Mononuclear cell (primary cell): ENCODE measurements around the gene C1orf116. TPM values are rescaled to one million over a fixed set of nuclear protein-coding genes. Genes with fewer than 3 reads are reported as not detected.

Source experiments
- H3K27me3 ChIP-seq: 2 replicates; pipeline ENCODE4 v1.6.0; 2011; ENCODE audit warnings: low read length, control low read depth; ENCODE audit not compliant: insufficient read depth
- H3K4me1 ChIP-seq: 2 replicates; pipeline ENCODE4 v1.5.1; 2011; ENCODE audit warnings: mild to moderate bottlenecking, low read length, control low read depth; ENCODE audit not compliant: insufficient read depth
- H3K4me3 ChIP-seq: 2 replicates; pipeline ENCODE4 v1.5.1; 2011; ENCODE audit warnings: mild to moderate bottlenecking, low read length, moderate library complexity
- H3K9me3 ChIP-seq: 2 replicates; pipeline ENCODE4 v1.5.1; 2011; ENCODE audit warnings: low read depth, mild to moderate bottlenecking, control low read depth, low read length
- total RNA-seq: library from RNA; depleted of rRNA; stranded (reverse); fragments of >200 nt; gene quantifications from one replicate; pipeline ENCODE4 v1.2.3, GENCODE V29; 2012

Gene C1orf116
- total RNA-seq, 1 donor = 0.63 TPM

DNA sequence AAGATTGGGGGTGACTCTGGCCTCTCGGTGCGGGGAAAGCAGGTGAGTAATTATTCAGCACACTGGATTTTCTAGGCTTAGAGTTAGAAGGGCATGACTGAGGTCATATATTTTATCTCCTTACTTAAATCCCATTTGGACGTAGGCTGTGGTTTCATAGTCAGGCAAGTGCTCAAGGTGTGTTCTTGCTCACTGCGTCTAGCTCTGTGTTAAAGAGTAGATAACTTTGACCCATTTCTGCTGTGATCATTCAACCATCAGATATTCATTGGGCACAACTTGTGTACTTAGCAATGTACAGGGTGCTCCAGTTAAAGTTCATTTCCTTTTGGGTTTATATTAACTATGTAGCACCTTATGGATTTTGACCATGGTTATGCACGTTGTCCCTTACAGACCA lies 35.1 kb upstream of the C1orf116 start:
- Histone ChIP-seq H3K27me3 (no peaks in the 10 kb centered on the region), H3K9me3 (no peaks in the 10 kb centered on the region), H3K4me3 (no peak overlapping the region), H3K4me1 (peaks cover 39% of the 10 kb centered on the region)

- Histone ChIP-seq H3K4me3 (no peak overlapping the region), H3K4me1 (peaks cover 36% of the 10 kb centered on the region), H3K27me3 (no peaks in the 10 kb centered on the region), H3K9me3 (no peaks in the 10 kb centered on the region)
Measured at GRCh38 chr1:207067185-207067584, 34.6 kb upstream of the C1orf116 start.

DNA sequence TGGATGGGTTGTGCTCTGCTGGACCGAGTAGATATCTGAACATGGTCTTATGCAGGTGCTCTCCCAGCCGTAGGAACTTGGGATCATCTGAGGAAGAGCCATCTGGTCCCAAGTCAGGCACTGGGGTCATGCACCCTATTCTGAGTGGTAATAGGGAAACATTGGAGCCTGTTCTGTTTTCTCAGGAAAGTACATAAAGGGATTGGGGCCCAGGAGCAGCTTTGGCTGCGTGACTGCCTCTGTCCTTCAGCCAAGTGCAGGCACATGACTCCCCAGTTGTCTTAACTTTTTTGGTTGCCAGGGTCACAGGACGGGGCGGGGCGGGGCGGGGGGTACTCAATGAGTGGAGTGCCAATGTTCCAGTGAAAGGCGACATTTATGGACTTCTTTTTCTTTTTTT lies 32.0 kb upstream of the C1orf116 start:
- Histone ChIP-seq H3K9me3 (no peaks in the 10 kb centered on the region), H3K4me3 (no peak overlapping the region), H3K4me1 (peaks cover 20% of the 10 kb centered on the region), H3K27me3 (no peaks in the 10 kb centered on the region)

GRCh38 chr1:207063014-207063413 lies 30.5 kb upstream of the C1orf116 start:
- Histone ChIP-seq H3K9me3 (no peaks in the 10 kb centered on the region), H3K4me1 (peaks cover 22% of the 10 kb centered on the region), H3K4me3 (no peak overlapping the region), H3K27me3 (no peaks in the 10 kb centered on the region)

DNA sequence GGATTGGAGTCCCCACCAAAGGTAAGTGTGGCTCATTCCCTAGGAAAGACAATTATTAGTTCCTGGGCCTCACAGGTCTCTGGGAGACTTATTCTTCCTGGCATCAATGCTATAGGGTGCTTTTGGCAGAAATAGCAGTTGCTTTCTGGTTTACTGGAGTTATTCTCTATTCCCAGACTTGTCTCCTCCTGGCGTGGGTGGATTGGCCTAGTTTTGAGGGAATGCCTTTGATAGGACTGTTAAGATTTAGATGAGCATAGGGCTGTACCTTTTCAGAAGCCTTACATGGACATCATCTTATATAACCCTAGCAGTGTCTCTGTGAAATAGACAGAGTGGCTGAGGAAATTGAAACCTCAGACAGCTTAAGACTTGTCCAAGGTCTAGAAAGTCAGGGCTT lies 29.5 kb upstream of the C1orf116 start:
- Histone ChIP-seq H3K27me3 (no peaks in the 10 kb centered on the region), H3K9me3 (no peaks in the 10 kb centered on the region), H3K4me1 (peaks cover 21% of the 10 kb centered on the region), H3K4me3 (no peak overlapping the region)

DNA sequence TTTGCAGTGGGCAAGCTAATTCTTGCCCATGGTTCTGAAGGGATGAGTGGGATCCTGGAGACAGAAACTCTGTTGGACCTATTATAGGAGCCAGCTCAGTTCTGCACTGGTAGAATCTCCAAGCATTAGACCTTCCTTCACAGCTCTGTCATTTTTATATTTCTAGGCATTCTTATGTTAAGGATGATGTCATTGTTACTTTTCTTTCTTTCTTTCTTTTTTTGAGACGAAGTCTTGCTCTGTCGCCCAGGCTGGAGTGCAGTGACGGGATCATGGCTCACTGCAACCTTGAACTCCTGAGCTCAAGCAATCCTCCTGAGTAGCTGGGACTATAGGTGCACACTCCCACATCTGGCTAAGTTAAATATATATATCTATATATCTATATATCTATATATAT lies 28.0 kb upstream of the C1orf116 start:
- H3K4me3 ChIP-seq = no peak overlapping the region
- H3K9me3 ChIP-seq = no peaks in the 10 kb centered on the region
- no peaks in the 10 kb centered on the region for H3K27me3 ChIP-seq
- H3K4me1 ChIP-seq = peaks cover 24% of the 10 kb centered on the region

- peaks cover 31% of the 10 kb centered on the region for H3K4me1 ChIP-seq
- H3K27me3 ChIP-seq = no peaks in the 10 kb centered on the region
- H3K4me3 ChIP-seq = no peak overlapping the region
- H3K9me3 ChIP-seq = no peaks in the 10 kb centered on the region
Measured at GRCh38 chr1:207059881-207060280, 27.3 kb upstream of the C1orf116 start.

DNA sequence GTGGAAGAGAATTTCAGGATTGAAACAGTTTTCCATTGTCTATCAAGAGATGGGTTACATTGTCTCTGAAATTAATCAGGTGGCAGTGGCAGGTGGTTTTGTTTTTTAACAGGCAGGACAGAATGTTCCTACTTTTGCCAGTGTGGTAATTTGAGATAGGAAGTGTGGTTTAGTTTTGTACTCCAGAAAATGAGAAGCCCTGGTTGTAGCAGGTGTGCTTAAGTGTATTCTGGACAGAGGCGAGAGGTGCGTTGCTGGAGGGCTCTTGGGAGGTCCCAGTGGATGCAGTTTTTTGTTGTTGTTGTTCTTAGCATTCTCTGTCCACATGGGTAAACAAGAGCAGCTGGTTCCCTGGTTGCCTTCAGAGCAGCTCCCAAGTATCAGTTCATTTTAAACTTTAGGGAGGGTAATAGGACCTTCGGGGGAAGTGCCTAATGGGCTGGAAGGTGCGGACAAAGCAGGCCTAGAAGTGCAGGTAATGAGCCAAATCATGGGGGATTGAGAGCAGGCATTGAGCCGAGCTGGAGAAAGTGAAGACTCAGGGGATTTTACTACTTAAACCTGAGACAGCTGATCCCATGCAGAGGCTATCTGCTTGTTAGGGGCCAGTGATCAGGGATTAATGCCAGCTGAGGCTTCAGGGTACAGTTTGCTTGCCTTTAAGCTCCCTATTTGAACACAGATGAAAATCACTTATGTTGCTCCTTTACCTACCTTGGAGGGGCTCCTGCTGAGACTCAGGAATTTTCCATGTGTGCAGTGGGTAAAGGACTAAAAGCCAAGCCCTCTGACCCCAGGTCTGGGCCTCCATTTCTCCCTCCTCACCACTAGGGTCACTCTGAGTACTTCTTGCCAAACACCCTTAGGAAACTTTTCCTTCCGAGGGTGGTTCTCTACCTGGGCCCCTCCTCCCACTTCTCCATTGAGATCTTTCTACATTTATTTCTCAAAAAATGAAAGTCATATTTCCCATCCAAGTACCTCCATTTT lies 26.6 kb upstream of the C1orf116 start:
- Histone ChIP-seq H3K9me3 (no peaks in the 10 kb centered on the region), H3K4me1 (peaks cover 38% of the 10 kb centered on the region), H3K27me3 (no peaks in the 10 kb centered on the region)

GRCh38 chr1:207058252-207058651 lies 25.7 kb upstream of the C1orf116 start:
- Histone ChIP-seq H3K27me3 (no peaks in the 10 kb centered on the region), H3K4me1 (peaks cover 47% of the 10 kb centered on the region), H3K9me3 (no peaks in the 10 kb centered on the region), H3K4me3 (no peak overlapping the region)

More for the DNA sequence above, 26.6 kb upstream of the C1orf116 start:
- no peak overlapping the region for H3K4me3 ChIP-seq

DNA sequence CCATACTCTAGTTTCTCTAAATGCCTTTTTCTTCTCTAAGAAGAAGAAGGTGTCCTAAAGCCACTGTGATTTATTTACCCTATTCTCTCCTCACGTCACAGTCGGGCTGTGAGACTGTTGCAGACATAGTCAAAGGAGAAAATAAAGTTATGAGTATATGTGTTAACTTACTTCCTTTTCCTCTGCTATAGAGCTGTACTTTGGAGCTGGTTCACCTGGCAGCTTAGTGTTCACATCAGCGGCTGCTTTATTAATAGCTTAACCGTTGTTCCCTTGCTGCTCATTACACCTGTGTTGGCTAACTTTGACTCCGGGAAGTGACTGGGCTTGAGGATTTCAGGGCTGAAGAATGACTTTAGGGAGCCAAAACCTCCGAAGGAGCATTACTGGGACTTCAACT lies 24.1 kb upstream of the C1orf116 start:
- no peak overlapping the region for H3K4me3 ChIP-seq
- H3K4me1 ChIP-seq = peaks cover 57% of the 10 kb centered on the region
- H3K9me3 ChIP-seq = no peaks in the 10 kb centered on the region
- H3K27me3 ChIP-seq = no peaks in the 10 kb centered on the region

- Histone ChIP-seq H3K27me3 (no peaks in the 10 kb centered on the region), H3K4me3 (no peak overlapping the region), H3K9me3 (no peaks in the 10 kb centered on the region), H3K4me1 (peaks cover 65% of the 10 kb centered on the region)
Measured at GRCh38 chr1:207055386-207056001, 22.9 kb upstream of the C1orf116 start.

DNA sequence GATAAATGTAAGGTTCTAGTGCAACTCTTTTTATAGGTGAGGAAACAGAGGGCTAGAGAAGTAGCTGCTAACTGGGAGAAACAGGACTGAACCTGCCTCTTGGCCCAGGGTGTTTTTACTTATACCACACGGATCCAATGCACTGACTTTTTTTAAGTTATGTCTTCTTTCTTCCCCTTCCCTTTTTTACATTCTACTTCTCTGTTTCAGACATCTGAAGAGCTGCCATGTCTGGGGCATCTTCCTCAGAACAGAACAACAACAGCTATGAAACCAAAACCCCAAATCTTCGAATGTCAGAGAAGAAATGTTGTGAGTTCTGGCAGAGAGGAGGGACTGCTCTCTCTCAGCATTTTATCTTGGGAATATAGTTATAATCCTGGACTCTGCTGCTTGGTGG lies 21.9 kb upstream of the C1orf116 start:
- no peaks in the 10 kb centered on the region for H3K27me3 ChIP-seq
- peaks cover 59% of the 10 kb centered on the region for H3K4me1 ChIP-seq
- no peaks in the 10 kb centered on the region for H3K9me3 ChIP-seq
- no peak overlapping the region for H3K4me3 ChIP-seq

- Histone ChIP-seq H3K4me1 (peaks cover 51% of the 10 kb centered on the region), H3K4me3 (peak within 1 kb of the TSS; percentile 66), H3K9me3 (no peaks in the 10 kb centered on the region), H3K27me3 (no peaks in the 10 kb centered on the region)
Measured at GRCh38 chr1:207052911-207053769, 20.6 kb upstream of the C1orf116 start, which contains the start of gene PFKFB2. Gene PFKFB2 (plus strand): TSS chr1:207053275. CDS start chr1:207054718, 1,443 bp downstream.

- no peaks in the 10 kb centered on the region for H3K27me3 ChIP-seq
- H3K4me1 ChIP-seq = peaks cover 51% of the 10 kb centered on the region
- H3K9me3 ChIP-seq = no peaks in the 10 kb centered on the region
- H3K4me3 ChIP-seq = peak within 1 kb of the TSS; percentile 77
Measured at GRCh38 chr1:207051191-207051943, 18.8 kb upstream of the C1orf116 start, which contains the start of gene YOD1. Gene YOD1 (minus strand): TSS chr1:207051208. CDS start chr1:207051030, 178 bp downstream.
